ENCODE results near the gene SPINK1. TPM values are rescaled to one million over a fixed set of nuclear protein-coding genes. Genes with fewer than 3 reads are reported as not detected.

Gene SPINK1
- total and polyA plus RNA-seq, 2 of the 4 experiments (the other 2 are of a cell fraction), result not detected

DNA sequence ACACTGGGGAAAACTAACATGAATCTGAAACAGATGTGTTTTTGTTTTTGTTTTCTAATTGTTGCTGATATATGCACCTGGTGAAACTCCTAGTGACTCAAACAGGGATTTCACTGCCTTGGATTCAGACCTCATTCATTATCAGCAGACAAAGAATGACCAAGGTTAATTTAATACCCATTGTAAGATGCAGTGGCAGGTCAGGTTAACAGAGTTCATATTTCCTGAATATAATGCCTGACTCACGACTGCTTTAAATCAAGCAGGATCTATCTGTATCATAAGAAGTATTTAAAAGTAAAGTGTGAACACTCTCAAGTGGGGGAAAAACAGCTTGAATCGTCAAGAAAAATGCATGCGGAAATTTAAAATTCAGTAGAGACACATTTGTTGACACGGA is 54.5 kb downstream of the SPINK1 start:
- H4K91ac ChIP-seq (ENCODE audit: insufficient read depth, low read depth, low read length), result no peak overlapping the region
- TF ChIP-seq POLR2A (IDR thresholded peaks at IDR 0.05; ENCODE audit: low read depth, low read length) (no peak), CHD1 (IDR thresholded peaks at IDR 0.05; ENCODE audit: low read depth, low read length) (no peak), MAZ (IDR thresholded peaks at IDR 0.05; ENCODE audit: borderline replicate concordance, low read depth, low read length) (no peak), MXI1 (IDR thresholded peaks at IDR 0.05; ENCODE audit: borderline replicate concordance, low read depth, low read length) (no peak), MAFK (IDR thresholded peaks at IDR 0.05; ENCODE audit: low read depth, low read length) (no peak), RFX5 (IDR thresholded peaks at IDR 0.05; ENCODE audit: low read depth, low read length) (no peak), SMC3 (IDR thresholded peaks at IDR 0.05; ENCODE audit: low read depth, low read length) (no peak), FOS (IDR thresholded peaks at IDR 0.05; ENCODE audit: low read depth, low read length) (no peak), RAD21 (IDR thresholded peaks at IDR 0.05; ENCODE audit: low read length) (no peak), NFE2L2 (IDR thresholded peaks at IDR 0.05; ENCODE audit: low read depth, low read length) (no peak)
- ChIA-PET CTCF (no interaction called here), POLR2A (ENCODE audit: unreplicated experiment) (no interaction called here)
- no peaks in the 10 kb centered on the region for H3K27me3 ChIP-seq (ENCODE audit: control insufficient read depth, insufficient read depth, low read length)
- DNase-seq (no peak), ATAC-seq (ENCODE audit: low read depth) (no peak)
- no peaks in the 10 kb centered on the region for H3K36me3 ChIP-seq (ENCODE audit: control insufficient read depth, insufficient read depth, low read length)
- no peaks in the 10 kb centered on the region for H3K9me1 ChIP-seq (ENCODE audit: insufficient read depth, low read length)
- H3K4me2 ChIP-seq (ENCODE audit: low read depth, low read length), result no peak overlapping the region
- no peaks in the 10 kb centered on the region for H3K4me1 ChIP-seq (ENCODE audit: control insufficient read depth, insufficient read depth, low read length)
- intact Hi-C loops (cut with micrococcal nuclease) (no loop called here), in situ Hi-C loops (cut with MboI; ENCODE audit: low sequenced_read_pairs) (no loop called here), dilution Hi-C loops (cut with HindIII; ENCODE audit: low sequenced_read_pairs, unreplicated experiment) (no loop called here)
- no peak overlapping the region for H3K14ac ChIP-seq (replicated peaks; ENCODE audit: low read depth, low read length)
- no peak overlapping the region for H2BK20ac ChIP-seq (ENCODE audit: low read depth, low read length)
- H3K27ac ChIP-seq (ENCODE audit: insufficient read depth, low read length), result no peak overlapping the region
- no peak overlapping the region for H2AFZ ChIP-seq (replicated peaks; ENCODE audit: low read length, poor library complexity)
- H3K9me3 ChIP-seq (ENCODE audit: control insufficient read depth, insufficient read depth, low read length), result no peaks in the 10 kb centered on the region
- no peaks in the 10 kb centered on the region for H4K20me1 ChIP-seq (ENCODE audit: insufficient read depth, low read length)
- no peak overlapping the region for H2AK5ac ChIP-seq (ENCODE audit: low read depth, low read length)
- H3K79me1 ChIP-seq (ENCODE audit: low read depth in 1 of 2, low read length in 2 of 2), result no peaks in the 10 kb centered on the region
- no CpG with 5 or more reads among the region's 4 CpGs for WGBS, 2 experiments (ENCODE audit: extremely low coverage in 2 of 2, insufficient read length in 1 of 2)
- no peak overlapping the region for H3K23ac ChIP-seq (ENCODE audit: low read depth, low read length)
- no peak overlapping the region for H3K4me3 ChIP-seq (ENCODE audit: insufficient read depth, low read depth, low read length)
- H4K5ac ChIP-seq (ENCODE audit: low read depth, low read length), result no peak overlapping the region
- H2AK9ac ChIP-seq (replicated peaks; ENCODE audit: low read depth, low read length, poor library complexity), result no peak overlapping the region
- H3K56ac ChIP-seq (ENCODE audit: extremely low read depth, insufficient read depth, low read length), result no peak overlapping the region
- no peak overlapping the region for H2BK120ac ChIP-seq (ENCODE audit: low read depth, low read length)
- H3K18ac ChIP-seq (ENCODE audit: low read depth, low read length), result no peak overlapping the region
- H4K8ac ChIP-seq (ENCODE audit: low read depth in 2 of 2, low read length in 2 of 2), result no peak overlapping the region
- H3K9ac ChIP-seq (ENCODE audit: low read depth, low read length), result no peak overlapping the region
- no peak overlapping the region for H2BK5ac ChIP-seq (ENCODE audit: low read depth, low read length, poor library complexity, severe bottlenecking)
- H2BK15ac ChIP-seq (ENCODE audit: low read depth, low read length), result no peak overlapping the region
- BruUV-seq (replicated peaks), result no TSS peak
- no peak overlapping the region for H3K4ac ChIP-seq (ENCODE audit: low read depth, low read length)

Other genes with a start within 250 kb of the SPINK1 start
- gene JAKMIP2, start 48.9 kb downstream of the SPINK1 start, total RNA-seq (2012; rRNA removed), result under 0.01 TPM in 1 of 2 replicates, not detected in the other
- gene JAKMIP2, start 48.9 kb downstream of the SPINK1 start, polyA plus RNA-seq (2012; rRNA removed), result not detected in 2 replicates
- not detected in 2 replicates for gene SCGB3A2, start 47.0 kb upstream of the SPINK1 start, total RNA-seq (2012; rRNA removed)
- gene SCGB3A2, start 47.0 kb upstream of the SPINK1 start, polyA plus RNA-seq (2012; rRNA removed), result not detected in 2 replicates
- gene C5orf46, start 74.9 kb upstream of the SPINK1 start, total RNA-seq (2012; rRNA removed), result not detected in 2 replicates
- gene C5orf46, start 74.9 kb upstream of the SPINK1 start, polyA plus RNA-seq (2012; rRNA removed), result 0.98 and 1.3 TPM in 2 replicates
- gene SPINK5, start 232.3 kb upstream of the SPINK1 start, total RNA-seq (2012; rRNA removed), result not detected in 2 replicates
- gene SPINK5, start 232.3 kb upstream of the SPINK1 start, polyA plus RNA-seq (2012; rRNA removed), result not detected in 2 replicates